Testis (tissue), 3 donors: ENCODE results near the gene ANGPTL2. TPM values are rescaled to one million over a fixed set of nuclear protein-coding genes. Genes with fewer than 3 reads are reported as not detected.

Experiments
- DNase-seq: peaks from one replicate; pipeline ENCODE4 v3.0.0-alpha.2; 2019
- H3K27ac ChIP-seq, 2 donors: fragments of 200-600 bp; sonication (generic); one replicate each; pipeline ENCODE4 v1.5.1; 2019
- H3K27me3 ChIP-seq: fragments of 200-600 bp; sonication (generic); one replicate; pipeline ENCODE4 v1.5.1; 2019
- H3K36me3 ChIP-seq: fragments of 200-600 bp; sonication (generic); one replicate; pipeline ENCODE4 v1.5.1; 2017; ENCODE audit warnings: low read depth; ENCODE audit errors: missing control alignments
- H3K4me1 ChIP-seq: fragments of 200-600 bp; sonication (generic); one replicate; pipeline ENCODE4 v1.5.1; 2019
- H3K4me3 ChIP-seq, 2 donors: fragments of 200-600 bp; sonication (generic); one replicate each; pipeline ENCODE4 v1.5.1; 2017 to 2019
- H3K9me3 ChIP-seq: fragments of 200-600 bp; sonication (generic); one replicate; pipeline ENCODE4 v1.5.1; 2017
- CTCF ChIP-seq, 3 experiments: fragments of 450-650 bp in 2 of 3; fragments of 200-600 bp in 1 of 3; sonication (generic) in 1 of 3; IDR thresholded peaks; one replicate each; pipeline ENCODE4 v1.5.1; 2016 to 2019; ENCODE audit warnings: antibody characterized with exemption in 3 of 3, mild to moderate bottlenecking in 2 of 3, moderate library complexity in 1 of 3
- POLR2A ChIP-seq: fragments of 450-650 bp; IDR thresholded peaks from one replicate; pipeline ENCODE4 v1.6.1; 2017; ENCODE audit warnings: antibody characterized with exemption, mild to moderate bottlenecking, moderate library complexity
- WGBS, 2 donors: methylation state at CpG; one replicate each; pipeline ENCODE4 v1.1.5; 2018; 5-methylcytosine and 5-hydroxymethylcytosine counted together
- intact Hi-C: fragments of 100-400 bp; cut with DNase I; formaldehyde crosslinking; loops from one replicate; pipeline ENCODE4 v1.15.1; 2023; ENCODE audit warnings: low total_unique reads
- polyA plus RNA-seq: library from polyadenylated mRNA; stranded (reverse); fragments of 350-450 nt; fragmentation: Illumina TruSeq; extraction: RNeasy Lipid Tissue Mini Kit (QIAGEN cat#74804); gene quantifications from one replicate; pipeline ENCODE4 v1.2.3, GENCODE V29; 2014; ENCODE audit warnings: low read depth, low replicate concordance; ENCODE audit not compliant: insufficient read depth
- total RNA-seq, 2 donors: library from RNA; depleted of rRNA; stranded (reverse); fragments of >200 nt; gene quantifications; one replicate each; pipeline ENCODE4 v1.2.3, GENCODE V29; 2016

ANGPTL2 gene
- total and polyA plus RNA-seq, 3 donors from 2014 or later, result 2.4 to 30.7 (median 2.4) TPM

- WGBS, 2 donors, result 96 to 98% methylated on average over 29 to 38 of the region's 38 CpGs
- no peak for DNase-seq
- H3K36me3 ChIP-seq, result no peaks in the 10 kb centered on the region
- no peaks in the 10 kb centered on the region for H3K27me3 ChIP-seq
- H3K9me3 ChIP-seq, result no peaks in the 10 kb centered on the region
- TF ChIP-seq CTCF (IDR thresholded peaks at IDR 0.05), result no peak
- no peak for TF ChIP-seq POLR2A
- no peak overlapping the region for H3K4me3 ChIP-seq
- intact Hi-C loops, result no loop called here
- H3K4me1 ChIP-seq, result no peaks in the 10 kb centered on the region
- no peak overlapping the region for H3K27ac ChIP-seq
Observed at GRCh38 chr9:127107929-127108876, 14.2 kb downstream of the ANGPTL2 start.

GRCh38 chr9:127107171-127107928 lies 15.1 kb downstream of the ANGPTL2 start:
- Histone ChIP-seq H3K27me3 (no peaks in the 10 kb centered on the region), H3K27ac (no peak overlapping the region), H3K9me3 (no peaks in the 10 kb centered on the region), H3K4me1 (no peaks in the 10 kb centered on the region), H3K4me3 (no peak overlapping the region), H3K36me3 (no peaks in the 10 kb centered on the region)
- intact Hi-C loops, result no loop called here
- no peak for DNase-seq
- 89 to 91% methylated on average over 8 to 11 of the region's 11 CpGs for WGBS, 2 donors
- no peak for TF ChIP-seq CTCF (IDR thresholded peaks at IDR 0.05)
- TF ChIP-seq POLR2A, result no peak

- no peak overlapping the region for H3K4me3 ChIP-seq
- intact Hi-C loops, result no loop called here
- WGBS, 2 donors, result 92 to 93% methylated on average over 4 of the region's 4 CpGs
- DNase-seq, result no peak
- no peaks in the 10 kb centered on the region for H3K9me3 ChIP-seq
- H3K4me1 ChIP-seq, result no peaks in the 10 kb centered on the region
- H3K27ac ChIP-seq, result no peak overlapping the region
- TF ChIP-seq POLR2A, result no peak
- TF ChIP-seq CTCF (IDR thresholded peaks at IDR 0.05), result no peak
- no peaks in the 10 kb centered on the region for H3K36me3 ChIP-seq
- H3K27me3 ChIP-seq, result no peaks in the 10 kb centered on the region
Observed at GRCh38 chr9:127106466-127106855, 16.0 kb downstream of the ANGPTL2 start.

GRCh38 chr9:127105805-127106465 lies 16.5 kb downstream of the ANGPTL2 start:
- no peaks in the 10 kb centered on the region for H3K36me3 ChIP-seq
- H3K4me1 ChIP-seq, result no peaks in the 10 kb centered on the region
- TF ChIP-seq POLR2A (no peak), CTCF (IDR thresholded peaks at IDR 0.05) (no peak)
- no peak for DNase-seq
- H3K27ac ChIP-seq, result no peak overlapping the region
- no peak overlapping the region for H3K4me3 ChIP-seq
- no peaks in the 10 kb centered on the region for H3K27me3 ChIP-seq
- intact Hi-C loops, result no loop called here
- 88 to 92% methylated on average over 7 of the region's 7 CpGs for WGBS, 2 donors
- H3K9me3 ChIP-seq, result no peaks in the 10 kb centered on the region
